ENCODE data around the gene SMARCAL1. TPM values are rescaled to one million over a fixed set of nuclear protein-coding genes. Genes with fewer than 3 reads are reported as not detected.

SMARCAL1 gene
- total RNA-seq, 8 experiments from 2014 or later: 9.5 to 19.0 (median 14.7) TPM

GRCh38 chr2:216522892-216523502, 110.7 kb downstream of the SMARCAL1 start:
- 86 to 100% (median 94%) methylated on average over 1 of the region's 1 CpG; no CpG with 5 or more reads in 4 of the 10 experiments for WGBS, 10 experiments

DNA sequence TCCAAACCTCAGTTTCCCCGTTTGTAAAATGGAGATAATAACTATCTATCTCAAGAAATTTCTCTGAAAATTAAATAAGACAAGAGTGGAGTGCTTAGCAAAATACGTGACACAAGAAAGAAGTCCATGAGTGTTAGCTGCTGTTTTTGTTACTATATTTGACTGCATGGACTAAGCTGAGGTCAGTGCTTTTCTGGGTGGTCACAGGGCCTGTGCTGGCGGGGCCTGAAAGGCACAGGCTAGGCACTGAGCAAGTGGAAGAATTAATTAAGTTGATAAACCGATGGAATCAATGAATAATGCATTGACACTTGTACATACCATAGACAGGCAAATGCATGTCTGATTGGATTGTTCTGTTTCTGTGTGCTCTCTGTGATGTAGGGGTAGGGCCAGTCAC, 113.7 kb downstream of the SMARCAL1 start:
- no peak for ATAC-seq (replicated peaks in 6 of 8)
- Histone ChIP-seq H3K4me3 (no peak overlapping the region), H3K27ac (no peak overlapping the region), H3K4me1 (replicated peaks in 1 of 2) (peaks cover 0 to 4% of the 10 kb centered on the region in 2 donors)
- in situ Hi-C loops (cut with MboI; ENCODE audit: low pct_unique_long_range_greater_than_20kb in 2 of 9, low sequenced_read_pairs in 9 of 9, unreplicated experiment in 9 of 9): no loop called here
- 60 to 100% (median 82%) methylated on average over 1 to 4 of the region's 4 CpGs; no CpG with 5 or more reads in 1 of the 10 experiments for WGBS, 10 experiments

More at GRCh38 chr2:216522892-216523502, 110.7 kb downstream of the SMARCAL1 start:
- Histone ChIP-seq H3K27ac (no peak overlapping the region), H3K4me3 (no peak overlapping the region), H3K4me1 (replicated peaks in 1 of 2) (peaks cover 4 to 5% of the 10 kb centered on the region in 2 donors)
- no peak for ATAC-seq (replicated peaks in 6 of 8)
- in situ Hi-C loops (cut with MboI; ENCODE audit: low pct_unique_long_range_greater_than_20kb in 2 of 9, low sequenced_read_pairs in 9 of 9, unreplicated experiment in 9 of 9): loop anchor here in 4 of 9 experiments (25.0 kb wide), 4 partner anchors 139 to 1239 kb away; no protein-coding TSS in a partner anchor

DNA sequence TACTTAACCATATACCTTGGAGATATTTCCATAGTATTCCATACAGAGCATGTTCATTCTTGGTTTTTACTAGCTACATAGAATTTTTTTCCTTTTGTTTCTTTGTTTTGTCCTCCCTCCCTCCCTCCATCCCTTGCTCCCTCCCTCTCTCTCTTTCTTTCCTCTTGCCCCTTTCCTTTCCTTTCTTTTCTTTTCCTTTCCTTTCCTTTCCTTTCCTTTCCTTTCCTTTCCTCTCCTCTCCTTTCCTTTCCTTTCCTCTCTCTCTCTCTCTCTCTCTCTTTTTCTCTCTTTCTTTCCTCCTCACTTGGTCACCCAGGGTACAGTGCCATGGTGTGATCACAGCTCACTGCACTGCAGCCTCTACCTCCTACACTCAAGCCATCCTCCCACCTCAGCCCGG, 114.7 kb downstream of the SMARCAL1 start:
- WGBS, 10 experiments: 90 to 100% (median 100%) methylated on average over 1 of the region's 1 CpG; no CpG with 5 or more reads in 4 of the 10 experiments
- ATAC-seq (replicated peaks in 6 of 8): no peak
- Histone ChIP-seq H3K27ac (no peak overlapping the region), H3K4me1 (replicated peaks in 1 of 2) (peaks cover 0 to 4% of the 10 kb centered on the region in 2 donors), H3K4me3 (no peak overlapping the region)
- in situ Hi-C loops (cut with MboI; ENCODE audit: low pct_unique_long_range_greater_than_20kb in 2 of 9, low sequenced_read_pairs in 9 of 9, unreplicated experiment in 9 of 9): no loop called here

- Histone ChIP-seq H3K4me3 (no peak overlapping the region), H3K27ac (no peak overlapping the region), H3K4me1 (replicated peaks in 1 of 2) (peaks cover 0 to 4% of the 10 kb centered on the region in 2 donors)
- in situ Hi-C loops (cut with MboI; ENCODE audit: low pct_unique_long_range_greater_than_20kb in 2 of 9, low sequenced_read_pairs in 9 of 9, unreplicated experiment in 9 of 9): no loop called here
- WGBS, 10 experiments: 44 to 100% (median 71%) methylated on average over 1 of the region's 1 CpG; no CpG with 5 or more reads in 3 of the 10 experiments
- ATAC-seq (replicated peaks in 6 of 8): peak in 3 of 8 experiments; percentile 18 to 87 (median 21)
Observed at GRCh38 chr2:216527600-216527999, 115.3 kb downstream of the SMARCAL1 start.

GRCh38 chr2:216532562-216532961, 120.3 kb downstream of the SMARCAL1 start:
- 64 to 100% (median 85%) methylated on average over 1 to 2 of the region's 2 CpGs; no CpG with 5 or more reads in 1 of the 10 experiments for WGBS, 10 experiments
- H3K4me1 ChIP-seq (replicated peaks in 1 of 2): peaks cover 17 to 22% of the 10 kb centered on the region in 2 donors
- ATAC-seq (replicated peaks in 6 of 8): no peak
- H3K4me3 ChIP-seq: no peak overlapping the region
- no peak overlapping the region for H3K27ac ChIP-seq
- in situ Hi-C loops (cut with MboI; ENCODE audit: low pct_unique_long_range_greater_than_20kb in 2 of 9, low sequenced_read_pairs in 9 of 9, unreplicated experiment in 9 of 9): no loop called here

Other genes with a start within 250 kb of the SMARCAL1 start
- 1 to 10 TPM in 6 of 8 experiments, under 1 TPM in 2; 0.13 to 6.2 (median 2.6) TPM for gene MARCHF4, start 40.0 kb upstream of the SMARCAL1 start, total RNA-seq
- over 10,000 TPM in 2 of 8 experiments, 1,000 to 10,000 TPM in 6; 3,612 to 10,644 (median 7,477) TPM for gene RPL37A, start 86.4 kb downstream of the SMARCAL1 start, total RNA-seq
- gene IGFBP2, start 220.9 kb downstream of the SMARCAL1 start, total RNA-seq: 100 to 1,000 TPM in 7 of 8 experiments, 1 to 10 TPM in 1; 1.2 to 825 (median 454) TPM

Data from motor neuron (in vitro differentiated cells).